NCI-H460 (cell line): ENCODE data around the gene ERBB4. TPM values are rescaled to one million over a fixed set of nuclear protein-coding genes. Genes with fewer than 3 reads are reported as not detected.
"Not testable (repeated sequence)": the region's sequence is repeated elsewhere in the genome, so short reads cannot be mapped to it uniquely, and the experiment has no call there.

ENCODE experiments used
- DNase-seq: peaks from one replicate; pipeline ENCODE4 v3.0.0-alpha.2; 2016; ENCODE audit warnings: low read depth; ENCODE audit errors: extremely low read depth
- total RNA-seq: library from RNA; depleted of rRNA; stranded (reverse); fragments of >200 nt; shearing (Covaris generic); gene quantifications from 2 replicates; pipeline ENCODE4 v1.2.3, GENCODE V29; 2014

Gene ERBB4
- total RNA-seq, 1 experiment from 2014 or later = 0.32 TPM

GRCh38 chr2:212027681-212028628 is 510.6 kb downstream of the ERBB4 start:
- no peak for DNase-seq

- no peak for DNase-seq
Measured at GRCh38 chr2:212024040-212024439, 514.6 kb downstream of the ERBB4 start.

- DNase-seq = no peak
Measured at GRCh38 chr2:212022966-212023365, 515.6 kb downstream of the ERBB4 start.

GRCh38 chr2:212021947-212022346 is 516.7 kb downstream of the ERBB4 start:
- DNase-seq = peak; percentile 25

- DNase-seq = no peak
Measured at GRCh38 chr2:212015588-212015987, 523.0 kb downstream of the ERBB4 start.

- DNase-seq = no peak
Measured at GRCh38 chr2:212013626-212014025, 525.0 kb downstream of the ERBB4 start.

GRCh38 chr2:212010305-212010704 is 528.3 kb downstream of the ERBB4 start:
- DNase-seq = not testable (repeated sequence)

- DNase-seq = no peak
Measured at GRCh38 chr2:212007972-212008371, 530.6 kb downstream of the ERBB4 start.

GRCh38 chr2:212005085-212005671 is 533.4 kb downstream of the ERBB4 start:
- peak; percentile 53 for DNase-seq

GRCh38 chr2:212001325-212001724 is 537.3 kb downstream of the ERBB4 start:
- DNase-seq = no peak

- DNase-seq = no peak
Measured at GRCh38 chr2:211996857-211997256, 541.7 kb downstream of the ERBB4 start.

GRCh38 chr2:211994806-211995205 is 543.8 kb downstream of the ERBB4 start:
- DNase-seq = no peak

- DNase-seq = no peak
Measured at GRCh38 chr2:211990335-211990734, 548.3 kb downstream of the ERBB4 start.

- no peak for DNase-seq
Measured at GRCh38 chr2:211986313-211986712, 552.3 kb downstream of the ERBB4 start.

GRCh38 chr2:211985393-211985792 is 553.2 kb downstream of the ERBB4 start:
- no peak for DNase-seq

GRCh38 chr2:211982162-211982561 is 556.4 kb downstream of the ERBB4 start:
- DNase-seq = no peak

GRCh38 chr2:211981451-211981850 is 557.2 kb downstream of the ERBB4 start:
- no peak for DNase-seq

GRCh38 chr2:211976076-211976475 is 562.5 kb downstream of the ERBB4 start:
- DNase-seq = no peak

GRCh38 chr2:211967234-211967633 is 571.4 kb downstream of the ERBB4 start:
- no peak for DNase-seq

GRCh38 chr2:211963969-211964368 is 574.6 kb downstream of the ERBB4 start:
- DNase-seq = no peak

GRCh38 chr2:211957799-211958198 is 580.8 kb downstream of the ERBB4 start:
- DNase-seq = no peak

- no peak for DNase-seq
Measured at GRCh38 chr2:211955648-211956047, 583.0 kb downstream of the ERBB4 start.
